ENCODE results near the gene CLNS1A.
"Not testable (repeated sequence)": the region's sequence is repeated elsewhere in the genome, so short reads cannot be mapped to it uniquely, and the experiment has no call there.

Gene CLNS1A

DNA sequence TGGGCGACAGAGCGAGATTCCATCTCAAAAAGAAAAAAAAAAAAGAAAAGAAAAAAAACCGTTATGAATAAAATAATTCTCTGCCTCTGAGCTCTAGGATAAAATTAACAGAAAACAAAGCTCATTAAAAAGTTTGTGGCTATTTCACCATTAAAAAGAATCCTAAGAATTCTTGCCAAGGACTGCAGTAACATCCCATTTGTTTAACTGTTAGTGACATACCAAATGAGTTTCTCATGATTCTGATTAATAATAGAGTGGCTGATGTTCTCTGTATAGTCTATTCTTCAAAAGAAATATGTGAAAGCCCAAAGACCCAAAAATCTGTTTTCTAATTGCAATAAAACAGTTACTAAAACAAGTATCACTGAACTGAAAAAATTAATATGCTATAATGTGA, 19.7 kb downstream of the CLNS1A start:
- DNase-seq (ENCODE audit: low read depth) = no peak

DNA sequence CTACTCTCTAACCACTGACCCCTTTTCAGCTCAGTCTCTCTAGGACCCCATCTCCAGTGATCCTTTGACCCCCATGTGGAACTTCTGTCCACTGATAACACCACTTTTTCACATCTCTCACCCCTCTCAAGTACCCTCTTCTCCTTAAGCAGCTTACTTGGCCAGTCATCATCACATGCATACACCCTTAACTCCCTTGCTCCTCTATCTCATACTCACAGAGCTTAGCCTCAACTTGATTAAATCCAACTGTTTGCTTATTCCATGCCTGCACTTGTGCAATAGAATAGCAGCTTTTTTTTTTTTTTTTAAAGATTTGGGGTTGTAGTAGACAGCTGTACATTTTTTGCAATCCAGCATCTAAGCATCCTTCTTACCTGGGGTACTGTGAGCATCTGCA, 25.7 kb downstream of the CLNS1A start:
- no peak for DNase-seq (ENCODE audit: low read depth)

DNA sequence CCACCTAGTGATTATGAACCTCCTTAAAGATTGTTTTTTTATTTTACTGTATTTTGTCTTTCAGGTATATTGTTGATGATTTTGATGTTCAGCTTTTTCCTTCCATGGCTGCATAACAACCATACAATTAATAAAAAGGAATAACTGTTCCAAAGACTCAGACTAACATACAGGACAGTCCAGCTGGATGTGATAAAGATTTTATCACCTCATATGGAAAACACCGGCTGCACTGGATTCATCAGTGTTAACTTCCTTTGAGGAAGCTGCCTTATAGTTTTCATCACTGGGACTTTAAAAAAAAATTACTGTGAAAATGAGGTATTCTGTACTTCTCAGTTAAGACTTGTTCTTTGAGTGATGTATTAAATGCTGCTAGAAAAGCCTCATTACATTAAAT, 28.4 kb downstream of the CLNS1A start:
- DNase-seq (ENCODE audit: low read depth) = no peak

DNA sequence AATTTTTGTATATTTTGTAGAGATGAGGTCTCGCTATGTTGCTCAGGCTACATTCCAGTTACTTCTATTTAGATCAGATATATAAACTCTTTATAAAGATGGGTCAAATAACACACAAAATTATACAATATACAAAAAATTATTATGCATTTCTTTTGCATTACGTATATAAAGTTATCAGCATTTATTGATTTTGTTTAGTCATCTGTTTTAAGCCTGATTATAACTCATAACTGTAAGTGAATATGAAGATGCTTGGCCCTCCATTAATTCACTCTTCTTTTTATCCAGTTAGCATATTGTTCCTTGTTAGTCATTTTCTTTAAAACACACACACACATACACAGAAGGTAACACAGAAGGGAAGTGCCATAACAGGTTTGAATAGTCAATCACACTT, 33.3 kb downstream of the CLNS1A start:
- no peak for DNase-seq (ENCODE audit: low read depth)

DNA sequence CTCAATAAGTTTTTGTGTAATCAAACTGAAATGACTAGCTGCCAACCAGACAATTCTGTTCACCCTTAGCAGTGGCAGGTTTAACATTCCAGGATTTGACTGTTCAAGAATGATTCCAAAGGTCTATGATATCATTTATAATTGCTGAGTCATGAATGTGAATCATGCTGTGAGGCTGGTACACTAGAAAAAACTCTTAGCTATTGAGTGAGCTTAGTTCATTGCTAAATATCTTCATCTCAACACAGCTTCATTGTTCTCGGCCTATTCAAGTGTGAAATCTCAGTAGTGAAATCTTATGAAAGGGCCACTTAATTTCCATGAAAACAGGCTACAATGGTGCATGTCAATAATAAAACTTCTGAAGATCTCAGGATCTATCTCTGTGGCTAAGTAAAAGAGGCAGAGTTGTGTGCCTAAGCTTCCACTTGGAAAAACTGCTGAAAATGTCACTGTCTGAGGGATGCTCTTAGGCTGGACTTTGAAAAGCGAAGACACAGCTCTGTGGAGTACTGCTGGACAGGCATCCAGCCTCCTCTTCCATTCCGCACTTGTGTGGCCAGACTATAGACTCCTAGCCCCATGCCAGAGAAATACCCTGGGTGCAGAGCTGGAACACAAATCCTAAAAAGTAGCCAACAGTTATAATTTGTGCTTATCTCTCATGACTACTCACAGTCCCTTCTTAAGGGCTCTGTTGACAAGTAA, 35.1 kb downstream of the CLNS1A start:
- no peak for DNase-seq (ENCODE audit: low read depth)

DNA sequence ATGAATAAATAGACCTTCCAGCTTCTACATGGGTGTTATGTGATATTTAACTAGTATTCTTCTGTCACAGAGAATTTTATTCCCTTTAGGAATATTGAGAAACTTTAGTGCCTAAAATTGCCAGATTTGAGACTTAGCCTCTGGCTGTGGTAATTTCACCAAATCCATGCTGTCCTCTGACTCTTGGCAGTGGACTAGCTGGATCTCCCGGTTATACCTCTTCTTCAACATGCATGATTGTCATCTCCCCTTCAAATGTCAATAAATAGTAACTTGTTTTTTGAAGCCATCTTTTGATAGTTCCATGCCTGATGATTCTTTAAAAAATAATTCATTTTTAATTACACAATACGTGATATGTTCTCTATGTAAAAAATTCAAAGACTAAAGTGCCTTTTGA, 39.4 kb downstream of the CLNS1A start:
- no peak for DNase-seq (ENCODE audit: low read depth)

DNA sequence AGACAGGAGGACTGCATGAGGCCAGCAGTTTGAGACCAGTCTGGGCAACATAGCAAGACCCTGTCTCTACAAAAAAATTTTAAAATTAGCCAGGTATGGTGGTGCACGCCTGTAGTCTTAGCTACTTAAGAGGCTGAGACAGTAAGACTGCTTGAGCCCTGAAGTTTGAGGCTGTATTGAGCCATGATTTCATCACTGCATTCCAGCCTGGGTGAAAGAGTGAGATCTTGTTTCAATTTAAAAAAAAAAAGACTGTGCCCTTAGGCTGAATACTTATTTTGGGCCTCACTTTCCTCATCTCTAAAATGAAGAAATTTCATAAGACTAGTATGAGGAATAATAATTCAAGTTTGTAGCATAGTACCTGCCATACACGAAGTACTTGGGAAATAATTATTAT, 41.0 kb downstream of the CLNS1A start:
- DNase-seq (ENCODE audit: low read depth) = no peak

DNA sequence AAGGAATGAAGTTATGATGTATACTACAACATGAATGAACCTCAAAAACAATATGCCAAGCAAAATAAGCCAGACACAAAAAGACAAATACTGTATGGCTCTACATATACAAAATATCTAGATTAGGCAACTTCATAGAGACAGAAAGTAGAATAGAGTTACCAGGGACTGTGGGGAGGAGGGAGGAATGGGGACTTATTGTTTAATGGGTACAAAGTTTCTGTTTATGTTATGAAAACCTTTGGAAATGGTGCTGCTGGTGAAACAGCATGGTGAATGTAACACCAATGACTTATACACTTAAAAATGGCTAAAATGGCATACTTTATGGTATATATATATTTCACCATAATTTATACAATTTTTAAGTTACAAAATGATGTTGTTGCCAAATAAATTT, 43.7 kb downstream of the CLNS1A start:
- no peak for DNase-seq (ENCODE audit: low read depth)

DNA sequence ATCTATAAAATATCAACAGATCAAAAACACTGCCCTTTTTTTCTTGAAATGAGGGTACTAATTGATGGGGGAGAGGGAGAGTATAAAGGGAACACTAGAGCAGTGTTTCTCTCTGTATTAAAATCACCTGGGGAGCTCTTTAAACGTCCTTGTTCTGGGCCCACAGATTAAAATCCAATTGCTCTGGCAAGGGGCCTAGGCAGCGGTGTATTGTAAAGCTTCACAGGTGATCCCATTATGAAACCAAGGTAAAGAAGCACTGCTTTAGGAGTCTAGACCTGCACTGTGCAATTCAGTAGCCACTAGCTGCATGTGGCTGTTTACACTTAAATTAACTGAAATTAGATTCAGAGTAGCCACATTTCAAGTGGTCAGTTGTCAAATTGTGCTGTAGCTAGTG, 44.9 kb downstream of the CLNS1A start:
- no peak for DNase-seq (ENCODE audit: low read depth)

DNA sequence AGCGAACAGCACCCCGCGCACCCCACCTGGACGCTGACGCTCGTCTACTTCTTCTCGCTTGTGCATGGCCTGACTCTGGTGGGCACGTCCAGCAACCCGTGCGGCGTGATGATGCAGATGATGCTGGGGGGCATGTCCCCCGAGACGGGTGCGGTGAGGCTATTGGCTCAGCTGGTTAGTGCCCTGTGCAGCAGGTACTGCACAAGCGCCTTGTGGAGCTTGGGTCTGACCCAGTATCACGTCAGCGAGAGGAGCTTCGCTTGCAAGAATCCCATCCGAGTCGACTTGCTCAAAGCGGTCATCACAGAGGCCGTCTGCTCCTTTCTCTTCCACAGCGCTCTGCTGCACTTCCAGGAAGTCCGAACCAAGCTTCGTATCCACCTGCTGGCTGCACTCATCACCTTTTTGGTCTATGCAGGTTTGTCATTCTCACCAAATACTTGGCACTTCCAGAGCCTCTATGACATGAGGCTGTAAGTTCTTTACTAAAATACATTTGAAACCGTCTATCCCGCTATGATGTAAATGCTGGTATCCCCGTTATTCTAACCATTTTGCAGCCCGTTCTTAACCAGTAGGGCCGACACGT, 47.3 kb downstream of the CLNS1A start:
- no peak for DNase-seq (ENCODE audit: low read depth)

DNA sequence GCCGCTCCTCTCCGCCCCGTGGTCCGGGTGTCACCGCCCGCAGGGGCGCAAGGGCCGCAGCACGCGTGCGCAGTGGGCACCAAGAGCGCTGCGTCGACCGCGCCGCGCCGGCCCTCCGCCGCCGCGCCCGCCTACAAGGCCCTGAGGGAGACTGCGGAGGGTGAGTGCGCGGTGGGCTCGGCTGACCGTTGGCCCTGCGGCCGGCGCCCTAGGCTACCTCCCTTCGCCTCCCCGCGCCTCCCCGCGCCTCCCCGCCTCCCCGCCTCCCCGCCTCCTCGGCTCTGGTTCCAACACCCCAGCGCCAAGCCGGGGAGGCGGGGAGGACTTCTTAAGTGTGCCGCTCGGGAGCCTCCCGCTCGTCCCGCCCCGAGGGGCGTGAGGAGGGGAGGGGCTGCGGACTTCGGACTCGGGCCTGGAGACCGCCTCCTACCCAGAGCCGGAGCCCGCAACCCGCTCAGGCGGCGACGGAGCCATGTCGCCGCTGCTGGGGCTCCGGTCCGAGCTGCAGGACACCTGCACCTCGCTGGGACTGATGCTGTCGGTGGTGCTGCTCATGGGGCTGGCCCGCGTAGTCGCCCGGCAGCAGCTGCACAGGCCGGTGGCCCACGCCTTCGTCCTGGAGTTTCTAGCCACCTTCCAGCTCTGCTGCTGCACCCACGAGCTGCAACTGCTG, 47.9 kb downstream of the CLNS1A start, which contains the start of gene AQP11:
Gene AQP11, plus strand, starts transcription at position 433 of the 673 bp plus-strand sequence. Its CDS starts 40 bp downstream, at position 473.
- DNase-seq (ENCODE audit: low read depth) = peak; percentile 51

DNA sequence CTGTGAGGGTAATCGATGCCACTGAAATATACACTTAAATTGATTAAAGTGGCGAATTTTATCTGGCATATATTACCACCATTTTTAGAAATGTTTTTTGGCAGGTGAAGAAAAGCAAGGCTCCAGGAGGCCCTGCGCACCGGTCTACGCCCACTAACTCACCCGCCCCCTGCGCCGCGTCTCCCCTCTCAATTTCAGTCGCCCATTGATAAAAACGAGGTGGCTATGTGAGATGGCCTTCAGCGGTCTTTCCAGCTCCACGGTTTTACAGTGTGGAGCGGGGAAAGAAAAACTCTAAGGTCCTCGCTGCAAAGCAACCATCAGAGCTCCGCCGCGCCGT, 48.4 kb downstream of the CLNS1A start:
- DNase-seq (ENCODE audit: low read depth) = no peak

DNA sequence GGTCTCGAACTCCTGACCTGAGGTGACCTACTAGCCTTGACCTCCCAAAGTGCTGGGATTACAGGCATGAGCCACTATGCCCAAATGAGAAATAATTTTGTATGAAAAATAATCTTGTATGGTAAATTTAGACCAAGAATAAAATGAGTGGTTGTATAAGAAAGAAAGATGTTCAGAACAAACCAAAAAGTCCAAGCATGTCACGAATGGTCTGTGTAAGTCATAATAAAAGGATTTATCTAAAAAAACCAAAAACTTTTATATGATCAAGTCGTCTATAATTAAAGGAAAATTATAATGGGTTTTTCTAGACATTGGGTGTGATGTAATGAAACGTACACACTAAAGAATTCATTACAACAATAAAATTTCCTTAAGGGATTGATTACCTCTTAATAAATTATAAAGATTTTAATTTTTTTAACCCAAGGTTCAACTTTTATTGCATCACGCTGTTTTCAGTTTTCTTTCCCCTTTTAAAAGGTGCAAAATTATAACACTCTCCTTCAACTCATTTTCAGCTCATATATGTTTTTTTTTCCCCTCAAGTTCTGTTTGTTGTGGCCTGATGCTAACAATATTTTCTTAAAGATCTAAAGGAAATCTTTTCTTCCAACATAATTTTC, 56.8 kb downstream of the CLNS1A start:
- no peak for DNase-seq (ENCODE audit: low read depth)

DNA sequence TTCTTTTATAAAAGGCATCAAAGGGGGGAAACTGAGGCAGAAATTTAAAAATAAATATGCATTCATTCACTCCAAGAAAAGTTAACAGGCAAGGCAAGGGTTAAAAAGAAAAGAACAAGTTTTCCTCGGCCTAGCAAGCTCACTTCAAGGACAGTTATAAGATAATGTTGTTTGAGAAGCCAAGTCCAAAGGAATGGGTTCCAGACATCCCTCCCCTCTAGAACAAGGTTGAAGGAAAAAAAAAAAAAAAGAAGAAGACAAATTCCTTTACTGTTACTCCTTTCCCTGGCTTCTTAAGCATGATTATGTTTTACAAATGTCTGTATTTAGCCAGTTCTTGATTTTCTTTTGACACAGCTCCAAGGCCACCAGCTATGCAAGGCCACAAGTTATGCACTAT, 62.2 kb downstream of the CLNS1A start:
- not testable (repeated sequence) for DNase-seq (ENCODE audit: low read depth)

DNA sequence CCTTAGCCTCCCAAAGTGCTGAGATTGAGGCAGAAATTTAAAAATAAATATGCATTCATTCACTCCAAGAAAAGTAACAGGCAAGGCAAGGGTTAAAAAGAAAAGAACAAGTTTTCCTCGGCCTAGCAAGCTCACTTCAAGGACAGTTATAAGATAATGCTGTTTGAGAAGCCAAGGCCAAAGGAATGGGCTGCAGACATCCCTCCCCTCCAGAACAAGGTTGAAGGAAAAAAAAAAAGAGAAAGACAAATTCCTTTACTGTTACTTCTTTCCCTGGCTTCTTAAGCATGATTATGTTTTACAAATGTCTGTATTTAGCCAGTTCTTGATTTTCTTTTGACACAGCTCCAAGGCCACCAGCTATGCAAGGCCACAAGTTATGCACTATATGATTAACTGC, 66.7 kb downstream of the CLNS1A start:
- not testable (repeated sequence) for DNase-seq (ENCODE audit: low read depth)

DNA sequence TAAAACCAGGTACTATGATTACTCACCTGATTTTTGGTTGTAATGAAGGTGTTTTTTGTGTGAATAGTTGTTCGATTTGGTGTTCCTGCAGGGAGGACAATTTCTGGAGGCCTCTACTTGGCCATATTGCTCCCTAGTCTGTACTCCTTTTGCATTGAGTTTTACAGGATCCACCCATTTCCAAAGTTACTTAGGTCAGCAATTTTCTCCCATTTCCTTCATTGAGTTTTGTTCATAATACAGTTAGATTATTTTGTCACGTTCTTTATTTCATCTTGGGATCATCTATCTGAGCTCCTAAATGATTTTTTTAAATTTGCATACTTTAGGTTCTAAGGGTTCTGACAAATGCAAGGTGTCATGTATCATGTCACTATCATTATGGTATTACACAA, 67.9 kb downstream of the CLNS1A start:
- no peak for DNase-seq (ENCODE audit: low read depth)

DNA sequence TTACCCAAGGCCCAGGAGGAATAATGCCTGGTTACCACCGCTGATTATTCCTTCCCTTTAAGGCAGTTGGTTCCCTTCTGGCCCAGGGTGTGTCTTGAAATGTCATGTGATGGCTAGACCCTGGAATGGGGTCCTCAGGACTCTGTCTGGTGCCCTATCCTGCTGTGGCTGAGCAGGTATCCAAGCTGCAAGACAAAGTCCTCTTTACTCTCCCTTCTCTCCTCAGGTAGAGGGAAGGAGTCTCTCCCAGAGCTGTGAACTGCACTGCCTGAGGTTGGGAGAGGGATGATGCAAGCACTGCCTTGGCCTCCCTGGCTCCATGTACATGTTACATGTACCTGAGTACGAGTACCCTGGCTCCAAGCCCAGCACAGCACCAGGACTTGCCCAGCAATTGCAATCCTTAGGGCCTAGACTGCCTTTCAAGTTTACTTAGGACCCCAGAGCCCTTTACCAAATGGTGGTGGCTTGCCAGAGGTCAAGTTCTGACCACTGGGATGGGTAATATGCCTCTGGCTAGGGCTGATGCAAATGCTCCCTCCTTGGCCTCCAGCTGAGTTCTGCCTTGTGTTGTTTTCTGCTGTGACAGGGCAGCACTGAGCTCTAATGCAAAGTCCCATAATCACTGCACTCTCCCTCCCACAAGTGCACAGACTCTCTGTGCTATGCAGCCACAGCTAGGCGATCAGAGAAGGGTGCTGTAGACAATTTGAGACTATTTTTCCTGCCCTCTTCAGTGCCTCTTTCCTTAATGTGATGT, 68.5 kb downstream of the CLNS1A start:
- no peak for DNase-seq (ENCODE audit: low read depth)

DNA sequence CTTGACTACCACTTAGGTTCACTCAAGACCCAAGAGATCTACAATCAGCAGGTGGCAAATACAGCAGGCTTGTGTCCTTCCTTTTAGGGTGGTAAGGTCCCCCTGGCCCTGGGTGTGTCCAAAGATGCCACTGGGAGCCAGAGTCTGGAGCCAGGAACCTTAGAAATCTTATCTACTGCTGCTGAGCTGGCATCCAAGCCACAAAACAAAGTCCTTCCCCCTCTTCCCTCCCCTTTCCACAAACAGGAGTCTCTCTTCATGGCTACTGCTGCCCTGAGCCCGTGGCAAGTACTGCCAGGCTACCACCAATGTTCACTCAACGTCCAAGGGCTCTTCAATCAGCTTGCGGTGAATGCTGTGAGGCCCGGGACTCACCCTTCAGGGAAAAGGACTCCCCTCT, 69.3 kb downstream of the CLNS1A start:
- DNase-seq (ENCODE audit: low read depth) = no peak
